Transverse colon (tissue), 4 donors: ENCODE measurements around the gene NOL11. TPM values are rescaled to one million over a fixed set of nuclear protein-coding genes. Genes with fewer than 3 reads are reported as not detected.

Experiments
- DNase-seq: peaks from one replicate; pipeline ENCODE4 v3.0.0-alpha.2; 2019
- H3K27ac ChIP-seq, 4 donors: fragments of 200-600 bp; sonication (generic); 2 replicates each; pipeline ENCODE4 v1.5.1; 2016 to 2018; ENCODE audit warnings: inconsistent platforms in 4 of 4
- H3K27me3 ChIP-seq: fragments of 200-600 bp; sonication (generic); 2 replicates; pipeline ENCODE4 v1.5.1; 2017; ENCODE audit warnings: inconsistent platforms
- H3K36me3 ChIP-seq, 4 donors: fragments of 200-600 bp; sonication (generic); 2 replicates each; pipeline ENCODE4 v1.5.1; 2017 to 2019; ENCODE audit warnings: inconsistent platforms in 4 of 4
- H3K4me1 ChIP-seq, 4 donors: fragments of 200-600 bp; sonication (generic); 2 replicates each; pipeline ENCODE4 v1.5.1; 2017 to 2020; ENCODE audit warnings: inconsistent platforms in 4 of 4
- H3K4me3 ChIP-seq, 4 donors: fragments of 200-600 bp; sonication (generic); 1 replicate in 1 of 4; 2 replicates in 3 of 4; pipeline versions ENCODE4 v1.5.1 to v1.6.1; 2017 to 2019; ENCODE audit warnings: inconsistent platforms in 4 of 4
- H3K9me3 ChIP-seq, 2 donors: fragments of 200-600 bp; sonication (generic); 2 replicates each; pipeline ENCODE4 v1.5.1; 2017 to 2019; ENCODE audit warnings: inconsistent platforms in 2 of 2
- EP300 ChIP-seq: sonication (generic); formaldehyde crosslinking; IDR thresholded peaks from one replicate; pipeline ENCODE4 v1.6.1; 2017; ENCODE audit warnings: antibody characterized with exemption, low read depth
- POLR2A ChIP-seq: fragments of 450-650 bp; IDR thresholded peaks from one replicate; pipeline ENCODE4 v1.6.1; 2016; ENCODE audit warnings: antibody characterized with exemption, mild to moderate bottlenecking, moderate library complexity
- POLR2AphosphoS5 ChIP-seq, 3 donors: sonication (generic); formaldehyde crosslinking; IDR thresholded peaks; one replicate each; pipeline ENCODE4 v1.6.1; 2016; ENCODE audit warnings: antibody characterized with exemption in 3 of 3
- WGBS, 2 donors: methylation state at CpG; one replicate each; pipeline ENCODE4 v1.1.5; 2018; ENCODE audit warnings: low coverage in 1 of 2; 5-methylcytosine and 5-hydroxymethylcytosine counted together
- in situ Hi-C, 4 donors: fragments of 200-750 bp; cut with MboI; loops; one replicate each; pipeline versions ENCODE4 v1.15.0 to v1.15.1; 2017; ENCODE audit warnings: low sequenced_read_pairs in 3 of 4, low pct_ligation_motif_present in 1 of 4, low pct_unique_long_range_greater_than_20kb in 1 of 4
- intact Hi-C: fragments of 100-400 bp; cut with DNase I; formaldehyde crosslinking; loops from one replicate; pipeline ENCODE4 v1.15.1; 2023; ENCODE audit warnings: low total_unique reads
- total RNA-seq, 4 donors: library from RNA; depleted of rRNA; stranded (reverse); fragments of >200 nt; gene quantifications; one replicate each; pipeline ENCODE4 v1.1.0, GENCODE V29; 2016
- TF ChIP-seq, protein P1 (sequence below), 5 experiments: fragments of 200-600 bp in 3 of 5; fragments of 450-650 bp in 2 of 5; sonication (generic) in 3 of 5; IDR thresholded peaks; 1 replicate in 2 of 5; 2 replicates in 3 of 5; pipeline ENCODE4 v1.5.1; 2016 to 2017; ENCODE audit warnings: antibody characterized with exemption in 5 of 5, inconsistent platforms in 3 of 5, mild to moderate bottlenecking in 2 of 5, moderate library complexity in 1 of 5

The NOL11 gene
- total RNA-seq, 4 donors from 2014 or later, result 7.1 to 44.0 (median 27.1) TPM

DNA sequence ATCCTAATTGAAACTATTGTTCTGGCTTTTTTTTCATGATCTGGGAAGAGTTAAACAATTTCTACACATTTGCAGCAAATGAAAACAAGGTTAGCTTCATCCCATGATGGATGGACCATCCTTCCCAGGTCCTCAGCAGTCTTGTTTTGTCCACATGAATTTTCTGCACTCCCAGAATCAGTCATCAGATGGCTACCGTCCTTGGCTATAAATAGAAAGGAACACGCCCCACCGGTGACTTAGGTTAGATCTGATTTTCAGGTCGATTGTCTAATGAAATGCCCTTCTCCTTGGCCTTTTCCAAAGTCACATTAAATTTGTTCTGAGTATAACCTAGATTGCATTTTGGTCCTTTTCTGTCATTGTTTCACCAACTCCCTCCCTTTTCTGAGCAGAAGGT, 41.4 kb upstream of the NOL11 start:
- DNase-seq, result no peak
- H3K4me3 ChIP-seq, result no peak overlapping the region
- H3K9me3 ChIP-seq, result no peaks in the 10 kb centered on the region
- intact Hi-C loops, result no loop called here
- no peaks in the 10 kb centered on the region for H3K36me3 ChIP-seq
- no peak overlapping the region for H3K27ac ChIP-seq
- in situ Hi-C loops, result loop anchor here in 1 of 4 donors (25.0 kb wide), 2 partner anchors 189 to 289 kb away; partner anchors contain the start of gene PITPNC1
- WGBS, 2 donors, result 72 to 86% methylated on average over 4 of the region's 4 CpGs
- no peaks in the 10 kb centered on the region for H3K27me3 ChIP-seq
- no peaks in the 10 kb centered on the region for H3K4me1 ChIP-seq
- TF ChIP-seq, protein P1, sequence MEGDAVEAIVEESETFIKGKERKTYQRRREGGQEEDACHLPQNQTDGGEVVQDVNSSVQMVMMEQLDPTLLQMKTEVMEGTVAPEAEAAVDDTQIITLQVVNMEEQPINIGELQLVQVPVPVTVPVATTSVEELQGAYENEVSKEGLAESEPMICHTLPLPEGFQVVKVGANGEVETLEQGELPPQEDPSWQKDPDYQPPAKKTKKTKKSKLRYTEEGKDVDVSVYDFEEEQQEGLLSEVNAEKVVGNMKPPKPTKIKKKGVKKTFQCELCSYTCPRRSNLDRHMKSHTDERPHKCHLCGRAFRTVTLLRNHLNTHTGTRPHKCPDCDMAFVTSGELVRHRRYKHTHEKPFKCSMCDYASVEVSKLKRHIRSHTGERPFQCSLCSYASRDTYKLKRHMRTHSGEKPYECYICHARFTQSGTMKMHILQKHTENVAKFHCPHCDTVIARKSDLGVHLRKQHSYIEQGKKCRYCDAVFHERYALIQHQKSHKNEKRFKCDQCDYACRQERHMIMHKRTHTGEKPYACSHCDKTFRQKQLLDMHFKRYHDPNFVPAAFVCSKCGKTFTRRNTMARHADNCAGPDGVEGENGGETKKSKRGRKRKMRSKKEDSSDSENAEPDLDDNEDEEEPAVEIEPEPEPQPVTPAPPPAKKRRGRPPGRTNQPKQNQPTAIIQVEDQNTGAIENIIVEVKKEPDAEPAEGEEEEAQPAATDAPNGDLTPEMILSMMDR (IDR thresholded peaks at IDR 0.05), result no peak
- TF ChIP-seq POLR2A, result no peak
- TF ChIP-seq POLR2AphosphoS5 (IDR thresholded peaks at IDR 0.05), result no peak
- TF ChIP-seq EP300, result no peak

DNA sequence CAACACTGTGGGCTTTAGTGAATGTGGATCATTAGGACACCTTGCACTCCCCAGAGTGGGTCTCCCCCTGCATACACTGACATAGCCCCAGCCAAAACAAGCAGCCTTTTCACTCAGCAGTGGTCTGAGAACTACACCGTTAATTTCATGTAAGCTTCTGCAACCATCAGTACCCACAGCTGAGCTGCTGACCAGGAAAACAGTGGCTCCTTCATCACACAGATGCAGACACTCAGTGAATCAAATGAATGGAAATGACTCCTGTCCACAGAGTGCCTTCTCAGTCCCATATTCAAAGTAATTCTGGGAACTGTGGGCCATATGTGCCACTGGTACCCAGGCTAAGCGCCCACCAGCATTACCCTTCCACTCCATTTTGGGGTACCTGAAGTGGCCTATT, 39.3 kb upstream of the NOL11 start:
- no peak for DNase-seq
- in situ Hi-C loops (loop anchor here in 1 of 4 donors (25.0 kb wide), 2 partner anchors 191 to 291 kb away; partner anchors contain the start of gene PITPNC1), intact Hi-C loops (no loop called here)
- no peaks in the 10 kb centered on the region for H3K4me1 ChIP-seq
- no peaks in the 10 kb centered on the region for H3K36me3 ChIP-seq
- no peaks in the 10 kb centered on the region for H3K9me3 ChIP-seq
- no peak for TF ChIP-seq POLR2A
- no peak for TF ChIP-seq POLR2AphosphoS5 (IDR thresholded peaks at IDR 0.05)
- TF ChIP-seq, protein P1 (IDR thresholded peaks at IDR 0.05), result no peak
- no peak for TF ChIP-seq EP300
- no peaks in the 10 kb centered on the region for H3K27me3 ChIP-seq
- H3K27ac ChIP-seq, result no peak overlapping the region
- whole genome bisulfite sequencing, 2 donors, result 87% methylated on average over 2 of the region's 2 CpGs; no CpG with 5 or more reads in 1 of the 2 donors
- no peak overlapping the region for H3K4me3 ChIP-seq

DNA sequence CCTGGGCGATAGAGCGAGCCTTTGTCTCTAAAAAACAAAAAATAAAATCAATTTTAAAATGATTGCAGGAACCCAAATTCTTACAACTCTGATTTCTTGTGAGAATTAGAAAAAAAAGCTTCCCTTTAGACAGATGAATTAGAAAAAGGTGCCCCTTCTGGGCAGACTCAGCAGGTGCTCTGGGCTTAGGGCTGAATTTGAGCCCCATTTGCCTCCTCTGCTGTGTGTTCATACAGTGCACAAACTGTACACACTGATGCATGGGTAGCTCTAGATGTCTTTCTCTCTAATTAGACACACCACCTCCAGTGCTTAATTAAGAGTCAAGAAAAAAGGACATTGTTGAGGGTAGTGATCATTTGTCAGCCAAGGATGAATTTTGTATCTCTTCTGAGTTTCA, 38.5 kb upstream of the NOL11 start:
- Histone ChIP-seq H3K9me3 (no peaks in the 10 kb centered on the region), H3K36me3 (no peaks in the 10 kb centered on the region), H3K27ac (no peak overlapping the region), H3K27me3 (no peaks in the 10 kb centered on the region), H3K4me3 (no peak overlapping the region), H3K4me1 (no peaks in the 10 kb centered on the region)
- in situ Hi-C loops, result loop anchor here in 1 of 4 donors (25.0 kb wide), 2 partner anchors 192 to 292 kb away; partner anchors contain the start of gene PITPNC1
- no peak for DNase-seq
- TF ChIP-seq, protein P1 (IDR thresholded peaks at IDR 0.05), result no peak
- TF ChIP-seq POLR2AphosphoS5 (IDR thresholded peaks at IDR 0.05) (no peak), EP300 (no peak), POLR2A (no peak)
- 97 to 100% methylated on average over 2 of the region's 2 CpGs for WGBS, 2 donors
- intact Hi-C loops, result no loop called here

DNA sequence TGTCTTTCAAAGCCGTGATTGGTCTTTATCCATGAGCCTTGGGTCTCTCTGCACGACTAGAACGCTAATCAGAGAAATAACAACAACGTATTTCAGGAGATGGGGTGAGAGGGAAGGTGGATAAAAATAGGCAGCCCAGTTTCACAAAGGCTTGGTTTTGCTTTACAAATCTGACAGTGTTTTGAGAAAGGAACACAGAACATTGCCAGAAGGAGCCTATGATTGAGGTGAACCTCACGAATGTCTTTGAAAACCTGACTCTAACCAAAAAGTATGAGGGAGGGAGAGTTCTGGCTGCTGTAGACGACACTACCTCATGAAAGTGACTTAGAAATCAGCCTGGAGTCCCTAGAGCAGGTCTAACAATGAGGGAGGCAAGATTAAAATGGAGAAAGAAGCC, 38.0 kb upstream of the NOL11 start:
- Histone ChIP-seq H3K27ac (no peak overlapping the region), H3K4me3 (no peak overlapping the region), H3K4me1 (no peaks in the 10 kb centered on the region), H3K27me3 (no peaks in the 10 kb centered on the region), H3K36me3 (no peaks in the 10 kb centered on the region), H3K9me3 (no peaks in the 10 kb centered on the region)
- 84 to 96% methylated on average over 6 of the region's 6 CpGs for WGBS, 2 donors
- in situ Hi-C loops (loop anchor here in 2 of 4 donors (10.0 to 25.0 kb wide), 3 partner anchors 192 to 295 kb away; partner anchors contain the start of gene PITPNC1 (in 1 of the 2)), intact Hi-C loops (no loop called here)
- TF ChIP-seq POLR2A, result no peak
- TF ChIP-seq POLR2AphosphoS5 (IDR thresholded peaks at IDR 0.05), result no peak
- TF ChIP-seq, protein P1 (IDR thresholded peaks at IDR 0.05), result no peak
- TF ChIP-seq EP300, result no peak
- DNase-seq, result no peak
